Measurements from ENCODE around the gene NR2C1.
"Not testable (repeated sequence)": the region's sequence is repeated elsewhere in the genome, so short reads cannot be mapped to it uniquely, and the experiment has no call there.

DNA sequence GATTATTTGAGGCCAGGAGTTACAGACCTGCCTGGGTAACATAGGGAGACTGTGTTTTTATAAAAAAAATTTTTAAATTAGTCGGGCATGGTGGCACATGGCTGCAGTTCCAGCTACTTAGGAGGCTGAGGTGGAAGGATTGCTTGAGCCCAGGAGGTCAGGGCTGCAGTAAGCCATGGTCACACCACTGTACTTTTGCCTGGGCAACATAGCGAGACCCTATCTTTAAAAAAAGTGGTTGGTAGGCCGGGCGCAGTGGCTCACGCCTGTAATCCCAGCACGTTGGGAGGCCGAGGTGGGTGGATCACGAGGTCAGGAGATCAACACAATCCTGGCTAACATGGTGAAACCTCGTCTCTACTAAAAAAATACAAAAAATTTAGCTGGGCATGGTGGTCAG lies 88.3 kb downstream of the NR2C1 start:
- TF ChIP-seq, protein P1, sequence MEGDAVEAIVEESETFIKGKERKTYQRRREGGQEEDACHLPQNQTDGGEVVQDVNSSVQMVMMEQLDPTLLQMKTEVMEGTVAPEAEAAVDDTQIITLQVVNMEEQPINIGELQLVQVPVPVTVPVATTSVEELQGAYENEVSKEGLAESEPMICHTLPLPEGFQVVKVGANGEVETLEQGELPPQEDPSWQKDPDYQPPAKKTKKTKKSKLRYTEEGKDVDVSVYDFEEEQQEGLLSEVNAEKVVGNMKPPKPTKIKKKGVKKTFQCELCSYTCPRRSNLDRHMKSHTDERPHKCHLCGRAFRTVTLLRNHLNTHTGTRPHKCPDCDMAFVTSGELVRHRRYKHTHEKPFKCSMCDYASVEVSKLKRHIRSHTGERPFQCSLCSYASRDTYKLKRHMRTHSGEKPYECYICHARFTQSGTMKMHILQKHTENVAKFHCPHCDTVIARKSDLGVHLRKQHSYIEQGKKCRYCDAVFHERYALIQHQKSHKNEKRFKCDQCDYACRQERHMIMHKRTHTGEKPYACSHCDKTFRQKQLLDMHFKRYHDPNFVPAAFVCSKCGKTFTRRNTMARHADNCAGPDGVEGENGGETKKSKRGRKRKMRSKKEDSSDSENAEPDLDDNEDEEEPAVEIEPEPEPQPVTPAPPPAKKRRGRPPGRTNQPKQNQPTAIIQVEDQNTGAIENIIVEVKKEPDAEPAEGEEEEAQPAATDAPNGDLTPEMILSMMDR (IDR thresholded peaks at IDR 0.05), result not testable (repeated sequence)
- not testable (repeated sequence) for TF ChIP-seq POLR2A (IDR thresholded peaks at IDR 0.05)

Data from lower leg skin (tissue), 3 donors.